ENCODE data around the gene HECW1. TPM values are rescaled to one million over a fixed set of nuclear protein-coding genes. Genes with fewer than 3 reads are reported as not detected.

HECW1 gene
- total RNA-seq, 1 experiment from 2014 or later = 0.77 TPM

- ChIA-PET CTCF (no interaction called here), POLR2A (no interaction called here)
- Histone ChIP-seq H3K27ac (ENCODE audit: low read length) (no peak overlapping the region), H3K4me3 (ENCODE audit: low read depth in 2 of 2, low read length in 2 of 2) (no peak overlapping the region), H3K9me3 (ENCODE audit: control insufficient read depth, insufficient read depth, low read depth, low read length) (no peaks in the 10 kb centered on the region), H3K36me3 (ENCODE audit: control insufficient read depth, insufficient read depth, low read length) (no peaks in the 10 kb centered on the region), H3K4me1 (ENCODE audit: control insufficient read depth, insufficient read depth, low read length) (no peaks in the 10 kb centered on the region), H3K27me3 (ENCODE audit: control insufficient read depth, insufficient read depth, low read length) (peaks cover 19% of the 10 kb centered on the region)
- intact Hi-C loops (cut with micrococcal nuclease; ENCODE audit: unreplicated experiment) = no loop called here
- no peak for TF ChIP-seq REST (IDR thresholded peaks at IDR 0.05; ENCODE audit: insufficient read depth in 1 of 2, low read depth in 2 of 2, low read length in 1 of 2)
- no peak for TF ChIP-seq POLR2AphosphoS5 (IDR thresholded peaks at IDR 0.05; ENCODE audit: low read depth, low read length)
- TF ChIP-seq TCF7L2 (IDR thresholded peaks at IDR 0.05; ENCODE audit: low read depth, low read length) = no peak
- no peak for TF ChIP-seq CTCF (IDR thresholded peaks at IDR 0.05)
- no peak for TF ChIP-seq SIN3A (IDR thresholded peaks at IDR 0.05; ENCODE audit: borderline replicate concordance, insufficient read depth, low read depth, low read length)
- BruUV-seq (replicated peaks) = no TSS peak
- in situ Hi-C loops (cut with HindIII; ENCODE audit: low pct_unique_long_range_greater_than_20kb, low sequenced_read_pairs) = no loop called here
- ATAC-seq (no peak), DNase-seq (ENCODE audit: low read depth, low spot score) (no peak)
Observed at GRCh38 chr7:43121973-43122372, 9.5 kb downstream of the HECW1 start.

GRCh38 chr7:43123457-43123856, 11.0 kb downstream of the HECW1 start:
- ChIA-PET CTCF (no interaction called here), POLR2A (no interaction called here)
- TF ChIP-seq CTCF (IDR thresholded peaks at IDR 0.05) (no peak), REST (IDR thresholded peaks at IDR 0.05; ENCODE audit: insufficient read depth in 1 of 2, low read depth in 2 of 2, low read length in 1 of 2) (no peak), SIN3A (IDR thresholded peaks at IDR 0.05; ENCODE audit: borderline replicate concordance, insufficient read depth, low read depth, low read length) (no peak), TCF7L2 (IDR thresholded peaks at IDR 0.05; ENCODE audit: low read depth, low read length) (no peak), POLR2AphosphoS5 (IDR thresholded peaks at IDR 0.05; ENCODE audit: low read depth, low read length) (no peak)
- intact Hi-C loops (cut with micrococcal nuclease; ENCODE audit: unreplicated experiment) = no loop called here
- no peak overlapping the region for H3K4me3 ChIP-seq (ENCODE audit: low read depth in 2 of 2, low read length in 2 of 2)
- DNase-seq (ENCODE audit: low read depth, low spot score) (no peak), ATAC-seq (no peak)
- in situ Hi-C loops (cut with HindIII; ENCODE audit: low pct_unique_long_range_greater_than_20kb, low sequenced_read_pairs) = no loop called here
- H3K27me3 ChIP-seq (ENCODE audit: control insufficient read depth, insufficient read depth, low read length) = peaks cover 9% of the 10 kb centered on the region
- BruUV-seq (replicated peaks) = no TSS peak
- H3K27ac ChIP-seq (ENCODE audit: low read length) = no peak overlapping the region
- H3K4me1 ChIP-seq (ENCODE audit: control insufficient read depth, insufficient read depth, low read length) = no peaks in the 10 kb centered on the region
- H3K36me3 ChIP-seq (ENCODE audit: control insufficient read depth, insufficient read depth, low read length) = no peaks in the 10 kb centered on the region
- H3K9me3 ChIP-seq (ENCODE audit: control insufficient read depth, insufficient read depth, low read depth, low read length) = no peaks in the 10 kb centered on the region
